H9 (cell line): Measurements from ENCODE around the gene CALHM1. TPM values are rescaled to one million over a fixed set of nuclear protein-coding genes. Genes with fewer than 3 reads are reported as not detected.

Experiments used
- DNase-seq: peaks from one replicate; pipeline ENCODE4 v3.0.0-alpha.2; 2017
- H2AFZ ChIP-seq: one replicate; pipeline ENCODE4 v1.6.1; 2013; ENCODE audit warnings: mild to moderate bottlenecking, low read length, control low read depth, moderate library complexity
- H2AK5ac ChIP-seq: 2 replicates; pipeline ENCODE4 v1.6.1; 2013; ENCODE audit warnings: low read length, control low read depth, mixed read lengths; ENCODE audit not compliant: insufficient read length
- H2BK120ac ChIP-seq: one replicate; pipeline ENCODE4 v1.6.1; 2013; ENCODE audit warnings: low read depth, mild to moderate bottlenecking, low read length, control low read depth, inconsistent platforms; ENCODE audit not compliant: poor library complexity, severe bottlenecking
- H2BK12ac ChIP-seq: 2 replicates; pipeline ENCODE4 v1.6.1; 2013; ENCODE audit warnings: low read length, control low read depth, mixed read lengths, low read depth; ENCODE audit not compliant: insufficient read length
- H2BK15ac ChIP-seq: 2 replicates; pipeline ENCODE4 v1.6.1; 2013; ENCODE audit warnings: low read depth, low read length, control low read depth
- H2BK20ac ChIP-seq: one replicate; pipeline ENCODE4 v1.6.1; 2013; ENCODE audit warnings: low read depth, mild to moderate bottlenecking, low read length, control low read depth, inconsistent platforms; ENCODE audit not compliant: poor library complexity, severe bottlenecking
- H2BK5ac ChIP-seq: 2 replicates; pipeline ENCODE4 v1.6.1; 2013; ENCODE audit warnings: low read length, control low read depth, mixed read lengths; ENCODE audit not compliant: insufficient read length
- H3K14ac ChIP-seq: 2 replicates; pipeline ENCODE4 v1.6.1; 2013; ENCODE audit warnings: low read length, control low read depth; ENCODE audit not compliant: insufficient read depth
- H3K18ac ChIP-seq: 2 replicates; pipeline ENCODE4 v1.6.1; 2013; ENCODE audit warnings: low read depth, mild to moderate bottlenecking, mixed read lengths, low read length, control low read depth; ENCODE audit not compliant: insufficient read length
- H3K23ac ChIP-seq: 2 replicates; pipeline ENCODE4 v1.6.1; 2013; ENCODE audit warnings: low read length, control low read depth, mixed read lengths, low read depth; ENCODE audit not compliant: insufficient read length
- H3K23me2 ChIP-seq: 2 replicates; pipeline ENCODE4 v1.6.1; 2013; ENCODE audit warnings: low read depth, mild to moderate bottlenecking, mixed read lengths, low read length, control low read depth; ENCODE audit not compliant: insufficient read length, poor library complexity, severe bottlenecking
- H3K27ac ChIP-seq: 2 replicates; pipeline ENCODE4 v1.5.1; 2013; ENCODE audit warnings: low read length, control low read depth, mixed read lengths, low read depth; ENCODE audit not compliant: insufficient read length
- H3K27me3 ChIP-seq: 2 replicates; pipeline ENCODE4 v1.6.1; 2013; ENCODE audit warnings: low read length, control low read depth, inconsistent platforms; ENCODE audit not compliant: insufficient read depth
- H3K4ac ChIP-seq: 2 replicates; pipeline ENCODE4 v1.6.1; 2013; ENCODE audit warnings: low read depth, mild to moderate bottlenecking, control low read depth, inconsistent platforms, low read length, moderate library complexity
- H3K4me1 ChIP-seq: 2 replicates; pipeline ENCODE4 v1.6.1; 2013; ENCODE audit warnings: low read length, control low read depth, inconsistent platforms; ENCODE audit not compliant: insufficient read depth
- H3K4me2 ChIP-seq: 2 replicates; pipeline ENCODE4 v1.6.1; 2013; ENCODE audit warnings: low read length, control low read depth, mixed read lengths; ENCODE audit not compliant: insufficient read length, insufficient read depth
- H3K56ac ChIP-seq: 2 replicates; pipeline ENCODE4 v1.6.1; 2013; ENCODE audit warnings: low read depth, mild to moderate bottlenecking, mixed read lengths, low read length, control low read depth; ENCODE audit not compliant: insufficient read length
- H3K79me1 ChIP-seq: 2 replicates; pipeline ENCODE4 v1.6.1; 2013; ENCODE audit warnings: low read depth, mild to moderate bottlenecking, moderate library complexity, low read length, control low read depth, inconsistent platforms; ENCODE audit not compliant: insufficient read depth, poor library complexity, severe bottlenecking
- H3K79me2 ChIP-seq: 2 replicates; pipeline ENCODE4 v1.6.1; 2013; ENCODE audit warnings: low read length, control low read depth, inconsistent platforms; ENCODE audit not compliant: insufficient read depth
- H3K9ac ChIP-seq: 2 replicates; pipeline ENCODE4 v1.6.1; 2013; ENCODE audit warnings: low read length, control low read depth, mixed read lengths; ENCODE audit not compliant: insufficient read length; ENCODE audit errors: extremely low read depth
- H3K9me3 ChIP-seq: one replicate; pipeline ENCODE4 v1.6.1; 2013; ENCODE audit warnings: low read depth, low read length, inconsistent platforms; ENCODE audit not compliant: control insufficient read depth
- H3T11ph ChIP-seq: one replicate; pipeline ENCODE4 v1.6.1; 2013; ENCODE audit warnings: mild to moderate bottlenecking, low read length, control low read depth, inconsistent platforms
- H4K20me1 ChIP-seq: one replicate; pipeline ENCODE4 v1.6.1; 2013; ENCODE audit not compliant: control insufficient read depth, insufficient read length, insufficient read depth
- H4K5ac ChIP-seq: 2 replicates; pipeline ENCODE4 v1.6.1; 2013; ENCODE audit warnings: low read depth, mild to moderate bottlenecking, mixed read lengths, low read length, control low read depth; ENCODE audit not compliant: insufficient read length
- H4K8ac ChIP-seq: replicated peaks from 2 replicates; pipeline ENCODE4 v1.6.1; 2013; ENCODE audit warnings: low read length, control low read depth, mixed read lengths, low read depth; ENCODE audit not compliant: insufficient read length
- H4K91ac ChIP-seq: 2 replicates; pipeline ENCODE4 v1.6.1; 2013; ENCODE audit warnings: low read depth, mild to moderate bottlenecking, moderate library complexity, mixed read lengths, low read length, control low read depth; ENCODE audit not compliant: insufficient read length
- H3K27ac Mint-ChIP-seq, 3 experiments: 2 replicates in 2 of 3; 3 replicates in 1 of 3; pipeline ENCODE4 v1.8.0; 2020 to 2021; ENCODE audit warnings: mixed read lengths in 3 of 3, mild to moderate bottlenecking in 1 of 3, moderate library complexity in 1 of 3
- H3K27me3 Mint-ChIP-seq: 2 replicates; pipeline ENCODE4 v1.8.0; 2021; ENCODE audit warnings: low read depth, mild to moderate bottlenecking, moderate library complexity, mixed read lengths
- H3K36me3 Mint-ChIP-seq, 3 experiments: 2 replicates in 2 of 3; 3 replicates in 1 of 3; pipeline ENCODE4 v1.8.0; 2020 to 2021; ENCODE audit warnings: low read depth in 3 of 3, mixed read lengths in 3 of 3; ENCODE audit not compliant: insufficient read depth in 1 of 3
- H3K4me1 Mint-ChIP-seq, 2 experiments: 2 replicates each; pipeline ENCODE4 v1.8.0; 2020; ENCODE audit warnings: mixed read lengths in 2 of 2
- H3K4me3 Mint-ChIP-seq, 2 experiments: 2 replicates in 1 of 2; 3 replicates in 1 of 2; pipeline ENCODE4 v1.8.0; 2020 to 2021; ENCODE audit warnings: mild to moderate bottlenecking in 2 of 2, mixed read lengths in 2 of 2, moderate library complexity in 1 of 2
- H3K9me3 Mint-ChIP-seq, 2 experiments: 2 replicates in 1 of 2; 3 replicates in 1 of 2; pipeline ENCODE4 v1.8.0; 2020; ENCODE audit warnings: mild to moderate bottlenecking in 2 of 2, mixed read lengths in 2 of 2, moderate library complexity in 1 of 2
- WGBS: extraction: QIAGEN DNeasy Blood & Tissue Kit; methylation state at CpG from one replicate; pipeline ENCODE4 v1.1.7; 2013; ENCODE audit warnings: missing lambda C conversion rate, low lambda C conversion rate, mixed read lengths; ENCODE audit not compliant: insufficient read length; ENCODE audit errors: extremely low coverage; 5-methylcytosine and 5-hydroxymethylcytosine counted together
- total RNA-seq: library from RNA; stranded (reverse); gene quantifications from 2 replicates; pipeline ENCODE4 v1.2.1, GENCODE V29; 2021
- TF ChIP-seq, protein P1 (sequence below): fragments of 200-600 bp; sonication (generic); conservative IDR thresholded peaks from 3 replicates; pipeline ENCODE4 v1.8.0; 2021; ENCODE audit warnings: antibody characterized with exemption, mild to moderate bottlenecking

Gene CALHM1
- total RNA-seq, 1 experiment from 2014 or later: 0.13 TPM

DNA sequence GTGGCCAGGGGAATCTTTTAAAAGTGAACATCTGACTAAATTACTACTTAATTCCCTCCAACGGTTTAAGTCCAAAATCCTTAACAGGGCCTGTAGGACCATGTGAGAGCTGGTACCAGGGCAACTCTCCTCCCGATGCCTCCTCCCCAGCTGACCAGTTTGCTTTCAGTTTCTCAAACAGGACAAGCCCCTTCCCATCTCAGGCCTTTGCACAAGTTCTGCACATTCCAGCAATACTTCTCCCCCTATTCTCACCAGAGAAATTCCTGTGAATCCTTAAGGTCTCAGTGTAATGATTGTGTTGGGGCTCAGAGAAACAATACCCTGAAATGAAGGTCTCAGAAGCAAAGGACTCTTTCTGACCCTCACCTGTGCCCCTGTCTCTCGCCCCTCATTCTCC, 8.0 kb upstream of the CALHM1 start:
- TF ChIP-seq, protein P1, sequence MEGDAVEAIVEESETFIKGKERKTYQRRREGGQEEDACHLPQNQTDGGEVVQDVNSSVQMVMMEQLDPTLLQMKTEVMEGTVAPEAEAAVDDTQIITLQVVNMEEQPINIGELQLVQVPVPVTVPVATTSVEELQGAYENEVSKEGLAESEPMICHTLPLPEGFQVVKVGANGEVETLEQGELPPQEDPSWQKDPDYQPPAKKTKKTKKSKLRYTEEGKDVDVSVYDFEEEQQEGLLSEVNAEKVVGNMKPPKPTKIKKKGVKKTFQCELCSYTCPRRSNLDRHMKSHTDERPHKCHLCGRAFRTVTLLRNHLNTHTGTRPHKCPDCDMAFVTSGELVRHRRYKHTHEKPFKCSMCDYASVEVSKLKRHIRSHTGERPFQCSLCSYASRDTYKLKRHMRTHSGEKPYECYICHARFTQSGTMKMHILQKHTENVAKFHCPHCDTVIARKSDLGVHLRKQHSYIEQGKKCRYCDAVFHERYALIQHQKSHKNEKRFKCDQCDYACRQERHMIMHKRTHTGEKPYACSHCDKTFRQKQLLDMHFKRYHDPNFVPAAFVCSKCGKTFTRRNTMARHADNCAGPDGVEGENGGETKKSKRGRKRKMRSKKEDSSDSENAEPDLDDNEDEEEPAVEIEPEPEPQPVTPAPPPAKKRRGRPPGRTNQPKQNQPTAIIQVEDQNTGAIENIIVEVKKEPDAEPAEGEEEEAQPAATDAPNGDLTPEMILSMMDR: no peak
- no peak overlapping the region for H2BK15ac ChIP-seq
- WGBS: no CpG with 5 or more reads among the region's 3 CpGs

More for the DNA sequence above, 8.0 kb upstream of the CALHM1 start:
- DNase-seq: no peak
- Histone ChIP-seq H2BK5ac (no peak overlapping the region), H2AK5ac (no peak overlapping the region), H3K4me1 (no peaks in the 10 kb centered on the region; the same call in 1 of the 2 replicates), H4K5ac (no peak overlapping the region), H2BK120ac (no peak overlapping the region), H4K20me1 (no peaks in the 10 kb centered on the region), H3K4ac (no peak overlapping the region), H2BK20ac (no peak overlapping the region), H3K14ac (no peak overlapping the region), H3K4me2 (no peak overlapping the region), H3T11ph (no peak overlapping the region), H4K91ac (no peak overlapping the region), H3K79me2 (no peaks in the 10 kb centered on the region), H4K8ac (no peak overlapping the region), H3K23ac (no peak overlapping the region), H2AFZ (no peak overlapping the region), H3K79me1 (no peaks in the 10 kb centered on the region), H3K23me2 (no peaks in the 10 kb centered on the region), H3K9me3 (no peaks in the 10 kb centered on the region), H2BK12ac (no peak overlapping the region), H3K27me3 (no peaks in the 10 kb centered on the region), H3K27ac (no peak overlapping the region), H3K9ac (no peak overlapping the region), H3K18ac (no peak overlapping the region), H3K56ac (no peak overlapping the region)
- Mint-ChIP-seq H3K36me3 (no peaks in the 10 kb centered on the region), H3K27me3 (peaks cover 9% of the 10 kb centered on the region), H3K4me1 (peaks cover 11% of the 10 kb centered on the region in 2 experiments), H3K27ac (no peak overlapping the region; a peak in 3 of 7 replicates), H3K9me3 (no peaks in the 10 kb centered on the region), H3K4me3 (no peak overlapping the region)
